HG03571 (cell line): ENCODE data around the gene ZSCAN9.

Experiments
- ATAC-seq: cut with Tn5 transposase; IDR thresholded peaks from one replicate; pipeline ENCODE4 v1.9.1; 2021; ENCODE audit not compliant: unreplicated experiment

The ZSCAN9 gene

DNA sequence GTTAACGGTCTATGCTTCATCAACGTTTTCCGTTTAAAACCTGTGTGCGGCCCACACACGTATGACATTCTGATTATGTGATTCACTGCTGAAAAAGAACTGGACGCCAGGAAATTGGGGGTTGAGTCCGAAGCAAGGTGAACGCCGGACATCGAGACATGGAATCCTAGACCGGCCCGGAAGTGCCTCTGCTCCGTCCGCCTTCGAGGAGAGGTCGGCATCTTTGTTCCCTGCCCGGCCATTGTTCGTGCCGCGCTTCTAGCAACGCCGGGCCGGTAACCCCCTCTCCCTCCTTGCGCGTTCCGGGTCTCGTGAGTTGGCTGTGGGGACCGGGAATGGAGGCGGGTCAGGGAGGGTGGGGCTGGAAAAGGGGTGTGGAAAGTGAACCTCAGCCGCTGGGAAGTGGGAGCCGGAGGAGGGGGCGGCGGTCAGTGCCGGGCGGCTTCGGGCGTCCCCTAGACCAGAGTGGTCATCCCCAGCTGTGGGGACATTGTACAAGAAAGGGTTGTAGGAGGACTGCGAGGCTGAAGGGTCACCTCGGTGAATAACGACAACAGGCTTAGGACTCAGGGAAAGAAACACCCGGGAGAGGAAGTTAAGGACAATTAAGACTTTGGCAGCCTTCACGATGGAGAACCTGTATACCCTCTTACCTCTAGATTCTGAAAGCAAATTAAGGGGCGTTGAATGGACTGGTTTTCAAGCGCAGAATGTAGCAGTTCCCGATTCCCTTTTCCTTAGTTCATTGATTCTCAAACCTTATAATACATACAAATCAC is at the start of gene ZSCAN9:
ZSCAN9 (plus strand) TSS at position 220 of the 779 bp plus-strand sequence. CDS start 1,810 bp downstream, outside the sequence.
- ATAC-seq = peak; percentile 74

DNA sequence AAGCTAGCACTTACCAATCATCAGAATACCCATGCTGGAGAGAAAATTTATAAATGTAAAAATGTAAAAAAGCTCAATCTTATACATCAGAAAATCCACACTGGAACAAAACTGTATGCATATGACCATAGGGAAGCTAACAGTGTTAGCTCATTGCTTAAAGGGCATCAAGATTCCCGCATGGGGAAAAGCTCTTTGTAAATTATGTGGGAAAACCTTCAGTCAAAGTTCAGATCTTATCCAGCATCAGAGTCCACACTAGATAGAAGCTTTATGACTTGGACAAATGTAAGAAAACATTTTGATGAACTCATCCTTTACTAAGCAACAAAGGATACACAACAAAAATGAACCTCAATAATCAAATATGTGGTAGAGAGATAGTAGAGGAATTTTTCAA is 48.7 kb upstream of the ZSCAN9 start:
- ATAC-seq = no peak

DNA sequence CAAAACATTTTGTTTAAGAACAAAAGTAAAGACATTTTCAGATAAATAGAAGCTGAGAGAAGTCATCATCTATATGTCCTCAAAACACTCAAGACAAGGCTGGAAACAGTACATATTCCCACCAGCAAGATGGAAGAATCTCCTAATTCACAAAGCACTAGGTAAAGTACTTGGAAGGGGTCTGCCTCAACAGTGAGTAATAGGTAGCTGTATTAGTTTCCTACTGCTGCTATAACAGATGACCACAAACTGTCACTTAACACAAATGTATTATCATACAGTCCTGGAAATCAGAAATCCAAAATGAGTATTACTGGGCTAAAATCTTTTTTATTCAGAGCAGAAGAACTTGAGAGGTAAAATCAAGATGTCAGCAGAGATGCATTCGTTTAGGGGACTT is 42.8 kb upstream of the ZSCAN9 start:
- no peak for ATAC-seq

DNA sequence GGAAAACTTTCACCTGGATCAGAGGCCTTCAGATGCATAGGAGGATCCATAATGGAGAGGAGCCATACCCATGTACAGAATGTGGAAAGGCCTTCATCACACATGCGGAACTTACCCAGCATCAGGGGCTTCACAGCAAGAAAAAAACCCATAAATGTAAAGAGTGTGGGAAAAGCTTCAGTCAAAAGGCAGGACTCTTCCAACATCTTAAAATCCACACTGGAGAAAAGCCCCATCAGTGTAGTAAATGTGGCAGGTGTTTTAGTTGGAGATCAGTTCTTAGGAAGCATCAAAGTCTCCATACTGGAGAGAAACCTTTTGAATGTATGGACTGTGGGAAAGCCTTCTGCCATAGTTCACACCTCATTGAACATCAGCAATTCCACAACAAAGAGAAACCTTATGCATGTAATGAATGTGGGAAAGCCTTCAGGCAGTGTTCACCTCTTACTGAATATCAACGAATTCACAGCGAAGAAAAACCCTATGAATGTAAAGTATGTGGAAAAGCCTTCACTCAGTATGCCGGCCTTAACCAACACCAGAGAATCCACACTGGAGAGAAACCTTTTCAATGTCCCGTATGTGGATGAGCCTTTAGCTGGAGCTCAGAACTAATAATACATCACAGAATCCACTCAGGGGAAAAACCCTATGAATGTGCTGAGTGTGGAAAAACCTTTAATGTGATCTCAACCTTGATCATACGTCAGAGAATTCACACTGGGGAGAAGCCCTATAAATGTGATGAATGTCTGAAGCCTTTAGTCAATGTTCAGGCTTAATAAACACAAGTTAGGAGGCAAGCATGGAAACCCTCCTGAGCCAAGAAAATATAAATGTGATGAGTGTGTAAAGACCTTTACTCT is 36.7 kb upstream of the ZSCAN9 start:
- no peak for ATAC-seq

DNA sequence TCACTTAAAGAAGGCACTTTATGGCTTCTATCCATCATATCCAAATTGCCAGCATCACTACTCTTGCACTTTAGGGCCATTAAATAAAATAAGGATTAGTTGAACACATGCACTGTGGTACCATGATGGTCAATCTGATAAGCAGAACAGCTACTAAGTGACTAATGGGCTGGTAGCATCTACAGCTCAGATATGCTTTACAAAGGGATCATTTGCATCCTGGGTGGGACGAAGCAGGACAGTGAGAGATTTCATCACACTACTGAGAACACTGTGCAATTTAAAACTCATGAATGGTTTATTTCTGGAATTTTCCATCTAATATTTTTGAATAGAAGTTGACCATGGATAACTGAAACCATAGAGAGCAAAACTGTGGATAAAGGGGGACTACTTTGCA is 25.1 kb upstream of the ZSCAN9 start:
- ATAC-seq = no peak

DNA sequence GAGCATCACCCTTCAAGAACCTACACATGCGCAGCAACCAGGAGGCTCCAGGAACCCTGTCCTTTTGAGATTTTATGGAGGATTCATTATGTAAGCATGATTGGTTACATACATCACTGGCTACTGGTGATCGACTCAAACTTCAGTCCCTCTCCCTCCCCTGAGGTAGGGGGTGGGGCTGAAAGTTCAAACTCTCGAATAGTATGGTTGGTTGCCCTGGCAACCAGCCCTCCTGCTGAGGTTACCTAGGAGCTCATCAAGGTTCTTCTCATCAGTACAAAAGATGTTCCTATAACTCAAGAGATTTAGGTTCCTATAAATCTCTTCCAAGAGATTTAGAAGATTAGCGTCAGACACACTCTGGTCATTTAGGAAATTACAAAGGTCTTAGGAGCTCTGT is 21.9 kb upstream of the ZSCAN9 start:
- no peak for ATAC-seq

DNA sequence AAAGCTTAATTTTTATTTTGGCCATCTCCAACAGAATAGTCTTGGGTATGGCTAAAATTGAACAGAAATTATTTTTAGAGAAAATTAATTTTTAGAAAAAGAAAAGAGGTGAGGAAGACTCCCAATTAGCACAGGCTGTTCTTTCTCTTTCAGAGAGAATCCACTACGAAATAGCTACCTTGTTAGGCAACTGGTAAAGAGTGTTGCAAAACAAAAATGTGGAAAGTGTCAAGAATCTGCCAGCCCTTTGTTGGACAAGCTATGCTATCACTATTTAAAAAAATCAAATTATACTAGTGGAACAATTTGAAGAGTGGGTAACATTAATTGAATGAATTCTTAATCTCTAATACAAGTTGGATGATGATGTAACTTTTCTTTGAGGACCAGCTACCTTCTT is 19.2 kb upstream of the ZSCAN9 start:
- no peak for ATAC-seq

DNA sequence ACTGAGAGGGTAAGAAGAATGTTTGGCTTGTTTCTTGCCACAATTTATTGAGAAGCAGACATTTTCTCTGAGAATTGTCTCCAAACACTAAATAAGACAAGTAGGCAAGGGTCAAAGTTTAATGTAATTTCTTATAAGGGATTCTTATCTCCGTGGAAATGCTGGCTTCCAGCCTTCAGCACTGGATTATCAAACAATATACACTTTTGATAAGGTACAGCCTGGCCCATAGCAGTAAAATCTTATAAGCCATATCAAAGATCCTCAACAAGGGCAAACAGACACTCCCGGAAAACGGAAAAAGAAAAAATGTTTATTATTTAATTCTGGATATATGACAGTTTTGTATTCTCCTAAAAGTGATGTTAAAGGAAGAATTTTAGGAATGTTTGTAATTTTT is 18.5 kb upstream of the ZSCAN9 start:
- no peak for ATAC-seq

DNA sequence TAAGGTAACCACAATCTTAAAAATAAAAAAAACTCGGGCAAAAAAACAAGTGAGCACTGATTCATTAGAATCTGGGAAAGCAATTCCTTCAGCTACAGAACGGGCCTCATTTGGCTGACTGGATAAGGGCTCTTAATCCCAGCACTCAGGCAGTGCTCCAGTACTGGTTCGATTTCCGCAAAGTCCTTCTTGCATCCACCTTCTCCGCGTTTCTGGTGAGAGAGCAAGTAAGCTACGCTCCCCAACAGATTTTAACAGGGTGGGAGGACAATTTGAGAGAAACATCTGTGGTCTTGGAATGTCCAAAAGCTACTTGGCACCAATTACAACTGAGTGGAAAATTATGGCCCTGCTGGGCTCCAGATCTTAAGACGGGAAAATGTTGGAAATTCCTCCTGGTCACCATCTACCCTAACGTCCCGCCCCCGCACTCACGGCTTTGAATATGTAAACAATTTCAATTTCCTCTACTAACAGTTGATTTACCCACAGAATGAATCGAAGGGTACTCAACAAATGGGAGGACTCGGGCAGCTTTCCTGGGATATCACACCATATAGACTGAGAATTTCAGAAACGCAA is 18.1 kb upstream of the ZSCAN9 start:
- no peak for ATAC-seq

DNA sequence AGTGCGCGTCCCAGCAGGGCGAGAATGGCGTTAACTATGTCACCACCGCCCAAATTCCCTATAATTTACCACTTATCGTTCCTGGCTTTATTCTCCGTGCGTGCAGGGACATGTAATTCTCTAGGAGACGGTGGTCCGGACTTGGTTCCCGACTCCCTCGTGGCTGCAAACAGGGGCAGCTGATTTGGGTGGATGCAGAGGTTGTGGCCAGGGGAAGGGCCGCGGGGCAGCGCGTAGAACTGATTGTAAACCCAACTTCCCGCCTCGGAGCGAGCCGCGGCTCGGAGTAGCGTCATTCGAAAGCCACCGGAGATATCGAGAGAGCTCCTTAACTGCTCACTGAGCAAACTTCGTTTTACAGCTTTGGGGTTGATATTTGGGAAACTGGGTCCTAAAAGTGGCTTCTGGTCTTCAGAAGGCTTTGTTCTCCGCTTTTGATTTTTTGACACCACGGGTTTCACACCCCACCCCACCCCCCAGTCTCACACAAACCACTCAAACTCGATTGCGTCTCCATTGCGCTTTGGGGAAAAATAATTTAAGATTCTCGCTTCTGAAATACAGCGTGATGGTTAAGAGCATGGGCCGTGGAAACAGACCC is 17.5 kb upstream of the ZSCAN9 start:
- no peak for ATAC-seq

DNA sequence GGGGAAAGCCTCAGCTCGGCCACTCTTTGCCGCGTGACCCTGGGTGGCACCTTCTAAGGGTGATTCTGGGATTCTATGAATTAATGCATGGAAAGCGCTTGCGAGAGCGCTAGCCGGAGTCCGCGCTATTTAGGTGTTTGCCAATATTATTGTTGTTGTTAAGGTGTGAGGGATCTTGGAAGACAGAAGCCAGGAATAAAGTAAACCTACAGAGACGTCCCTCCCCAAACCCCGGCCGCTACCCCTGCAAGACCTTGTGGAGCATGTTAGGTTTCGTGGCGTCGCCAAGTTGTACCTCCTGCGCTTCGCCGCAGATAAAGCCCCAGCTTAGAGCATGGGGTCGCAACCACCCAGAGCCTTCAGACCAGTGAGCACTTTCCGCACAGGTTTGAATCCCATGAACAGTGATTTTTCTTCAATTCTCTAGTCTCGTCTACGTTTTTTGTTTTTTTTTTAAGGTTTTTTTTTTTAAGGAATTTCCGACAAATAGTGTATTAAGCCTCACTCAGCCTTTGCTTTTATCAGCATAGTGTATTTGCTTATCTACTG is 16.9 kb upstream of the ZSCAN9 start:
- ATAC-seq = no peak

DNA sequence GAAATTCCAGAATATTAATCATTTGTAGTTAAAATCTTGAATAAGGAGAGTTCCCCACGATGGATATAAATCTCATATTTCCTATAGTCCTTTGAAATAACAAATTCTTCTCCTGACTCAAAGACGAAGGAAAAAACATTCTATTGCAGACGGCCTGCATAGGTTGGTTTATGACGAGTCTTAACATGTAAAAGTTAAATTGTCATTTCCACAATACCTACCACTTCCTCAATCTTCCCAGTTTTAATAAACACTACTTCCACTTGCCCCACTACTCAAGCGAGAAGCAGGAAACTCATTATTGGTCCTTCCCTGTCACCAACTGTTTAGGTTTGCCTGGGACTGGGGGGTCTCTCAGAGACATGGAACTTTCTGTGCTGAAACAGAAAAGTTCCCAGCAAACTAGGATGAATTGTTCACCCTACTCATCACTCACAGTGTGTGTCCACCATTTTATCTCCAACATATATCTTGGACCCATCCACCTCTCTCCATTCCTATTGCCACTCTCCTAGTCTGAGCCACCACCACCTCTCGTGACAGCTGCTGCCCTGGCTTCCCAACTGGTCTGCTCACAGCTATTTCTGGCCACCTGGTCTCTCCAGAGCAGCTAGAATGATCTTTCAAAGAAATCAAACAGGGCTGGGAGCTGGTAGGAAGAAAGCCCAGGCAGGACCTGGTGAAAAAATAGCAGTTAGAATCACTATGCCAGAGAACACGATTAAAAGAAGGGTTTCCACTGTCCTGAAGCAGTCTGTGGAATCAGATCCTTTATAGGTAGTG is 15.1 kb upstream of the ZSCAN9 start:
- ATAC-seq = no peak

DNA sequence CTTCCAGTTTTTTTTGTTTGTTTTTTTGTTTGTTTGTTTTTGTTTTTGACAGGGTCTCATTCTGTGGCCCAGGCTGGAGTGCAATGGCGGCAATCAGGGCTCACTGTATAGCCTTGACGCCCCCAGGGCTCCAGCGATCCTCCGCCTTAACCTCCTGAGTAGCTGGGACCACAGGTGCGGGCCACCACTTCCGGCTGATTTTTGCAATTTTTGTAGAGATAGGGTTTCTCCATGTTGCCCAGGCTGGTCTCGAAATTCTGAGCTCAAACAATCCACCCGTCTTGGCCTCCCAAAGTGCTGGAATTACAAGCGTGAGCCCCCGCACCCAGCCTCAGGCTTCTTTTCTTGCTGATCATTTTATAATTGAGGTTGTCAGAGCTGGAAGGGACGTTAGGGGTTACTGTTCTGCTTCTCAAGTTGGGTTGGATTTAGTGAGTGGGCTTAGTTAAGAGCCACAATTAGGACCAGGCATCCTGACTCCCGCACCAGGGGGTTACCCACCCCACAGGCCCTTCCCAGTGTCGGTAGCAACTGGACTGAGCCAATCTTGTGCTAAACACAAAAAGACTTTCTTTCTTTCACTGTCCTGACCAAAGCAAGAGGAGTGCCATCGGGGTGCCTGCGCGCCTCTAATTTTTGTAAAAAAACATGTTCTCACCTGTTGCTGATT is 13.1 kb upstream of the ZSCAN9 start:
- ATAC-seq = no peak

DNA sequence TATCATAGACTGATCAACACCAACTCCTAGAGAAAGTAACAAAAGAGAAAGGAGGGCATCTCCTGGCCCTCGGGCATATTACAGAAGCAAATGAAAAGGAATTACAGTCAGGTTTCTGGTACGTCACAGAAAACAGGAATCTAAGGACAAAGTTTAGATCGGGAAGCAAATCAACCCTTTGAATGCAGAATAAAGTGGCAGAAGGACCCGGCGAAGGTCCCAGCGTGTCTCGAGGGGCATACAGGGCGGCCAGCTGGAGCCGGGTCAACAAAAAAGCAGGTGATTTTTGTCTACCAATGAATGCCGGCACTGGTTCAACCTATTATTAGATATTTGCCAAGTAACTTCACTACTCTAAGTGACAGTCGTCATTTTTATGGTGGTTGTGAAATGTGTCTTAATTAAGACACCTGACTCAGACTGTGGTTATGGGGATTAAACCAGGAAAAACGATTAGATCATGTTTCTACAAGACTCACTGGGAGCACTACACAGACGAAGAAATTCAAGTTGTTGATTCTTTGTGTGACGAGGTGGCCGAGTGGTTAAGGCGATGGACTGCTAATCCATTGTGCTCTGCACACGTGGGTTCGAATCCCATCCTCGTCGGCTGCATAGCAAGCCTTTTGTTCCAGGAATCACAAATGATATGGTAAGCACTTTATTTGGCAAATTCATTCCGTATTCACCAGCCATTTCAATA is 12.4 kb upstream of the ZSCAN9 start:
- peak; percentile 64 for ATAC-seq

DNA sequence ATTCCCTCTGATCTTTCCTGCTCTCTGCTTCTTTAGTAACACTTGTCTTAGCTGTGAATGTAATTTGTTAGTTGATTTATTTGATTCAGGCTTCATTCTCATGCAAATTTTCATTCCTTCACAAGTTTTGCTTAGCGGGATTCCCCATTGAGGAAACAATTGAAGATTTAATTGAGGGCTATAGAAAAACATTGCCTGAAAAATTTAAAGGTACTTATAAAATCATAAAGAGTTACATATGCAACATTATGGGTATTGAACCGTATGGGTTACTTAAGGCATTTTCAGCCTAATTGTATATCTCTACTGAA is 11.9 kb upstream of the ZSCAN9 start:
- no peak for ATAC-seq

DNA sequence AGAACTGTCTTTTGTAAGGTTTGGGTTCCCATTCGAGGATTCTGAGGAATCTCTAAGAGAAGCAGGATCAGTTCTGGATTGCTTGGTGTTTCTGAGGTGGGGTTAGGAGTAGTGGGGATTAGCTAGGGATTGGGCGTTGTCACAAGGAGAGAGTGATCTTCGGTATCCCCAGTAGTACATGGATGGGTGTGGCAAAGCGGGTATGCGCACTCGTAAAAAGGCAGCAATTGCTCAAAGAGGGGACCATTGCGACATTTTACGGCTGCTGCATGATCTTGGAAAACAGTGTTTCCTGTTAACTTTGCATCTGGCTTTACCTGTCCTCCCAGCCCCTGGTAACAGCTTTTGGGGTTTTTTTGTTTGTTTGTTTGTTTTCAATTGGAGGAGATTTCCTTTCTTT is 9.7 kb upstream of the ZSCAN9 start:
- ATAC-seq = no peak

DNA sequence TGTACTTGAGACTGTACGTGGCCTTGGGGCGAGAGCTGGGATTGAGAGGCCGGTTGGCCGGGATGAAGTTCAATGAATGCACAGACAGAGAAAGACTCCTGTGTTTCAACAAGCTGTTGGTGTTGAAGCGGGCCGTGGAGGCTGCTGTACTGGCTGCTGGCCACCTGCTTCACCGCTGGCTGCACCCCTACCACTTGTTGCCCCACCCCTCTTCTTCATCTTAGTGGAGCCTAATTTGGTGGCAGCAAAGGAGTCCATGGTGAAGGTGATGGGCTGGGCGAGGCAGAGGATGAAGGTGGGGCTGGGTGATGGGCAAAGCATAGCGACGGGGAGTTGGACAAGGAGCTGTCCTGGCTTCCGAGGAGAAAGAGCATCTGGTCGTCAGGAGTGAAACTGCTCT is 7.2 kb upstream of the ZSCAN9 start:
- ATAC-seq = no peak

DNA sequence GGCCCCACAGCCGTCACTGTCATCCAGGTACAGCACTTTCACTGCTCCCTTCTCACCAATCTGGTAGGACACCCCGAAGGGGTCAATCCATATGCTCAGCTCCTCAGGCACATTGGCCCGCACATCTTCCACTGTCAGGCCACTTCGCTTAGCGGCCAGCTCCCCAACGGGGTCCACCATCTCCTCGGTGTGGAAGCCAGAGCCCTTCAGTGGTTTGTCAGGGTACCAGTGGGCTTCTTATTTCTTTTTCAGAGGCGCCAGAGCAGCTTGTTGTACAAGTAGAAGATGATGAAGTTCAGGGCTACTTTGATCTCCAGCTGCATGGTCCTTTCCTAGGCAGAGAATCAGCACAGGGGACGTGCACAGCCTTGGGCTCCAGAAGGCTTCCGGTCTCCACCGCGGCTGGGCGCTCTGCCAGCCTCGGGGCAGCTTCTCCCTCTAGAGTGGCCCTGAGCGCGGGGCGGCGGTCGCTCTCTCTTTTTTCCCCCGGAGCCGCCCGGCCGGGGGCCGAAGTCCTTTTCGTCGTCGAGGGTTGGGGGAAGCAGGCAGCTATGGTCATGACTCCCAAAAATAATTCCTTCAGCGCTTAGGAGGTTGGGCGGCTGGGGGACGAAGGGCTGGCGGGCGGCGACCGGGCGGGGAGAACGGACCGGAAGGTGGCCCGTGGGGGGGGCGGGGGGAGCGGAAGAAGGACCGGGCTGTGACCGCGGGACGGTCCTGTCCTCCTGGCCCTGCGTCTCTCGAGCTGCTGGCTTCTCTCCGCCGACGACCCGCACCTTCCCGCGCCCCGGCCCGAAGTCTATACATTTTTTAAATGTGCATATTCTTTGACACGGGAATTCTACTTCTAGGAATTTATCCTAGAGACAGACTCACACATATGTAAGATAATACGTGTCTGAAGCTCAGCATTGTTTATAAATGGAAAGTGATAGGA is 6.5 kb upstream of the ZSCAN9 start:
- ATAC-seq = peak; percentile 59
